ENCODE data around the gene RCOR3. TPM values are rescaled to one million over a fixed set of nuclear protein-coding genes. Genes with fewer than 3 reads are reported as not detected.

Gene RCOR3
- total and polyA plus RNA-seq, 2 of the 8 experiments (the other 6 are each of a cell fraction or from before 2014, with no cell fraction given): 21.4 to 36.3 TPM

- Histone ChIP-seq H3K23me2 (ENCODE audit: low read depth, low read length) (no peaks in the 10 kb centered on the region), H4K91ac (replicated peaks; ENCODE audit: insufficient read length, low read length) (no peak overlapping the region), H2AFZ (ENCODE audit: low read length) (no peak overlapping the region), H2BK5ac (ENCODE audit: low read depth, low read length) (no peak overlapping the region), H2BK15ac (ENCODE audit: low read length) (no peak overlapping the region), H3K79me2 (ENCODE audit: control insufficient read depth in 1 of 2, insufficient read depth in 2 of 2, low read length in 2 of 2) (peaks cover 0 to 24% of the 10 kb centered on the region in 2 experiments; a peak in 2 of 4 replicates), H2AK5ac (ENCODE audit: low read depth, low read length) (no peak overlapping the region), H4K5ac (ENCODE audit: insufficient read length, low read depth, low read length) (no peak overlapping the region), H4K20me1 (replicated peaks in 1 of 2; ENCODE audit: control insufficient read depth in 1 of 2, insufficient read depth in 2 of 2, low read length in 2 of 2) (peaks cover 0 to 2% of the 10 kb centered on the region in 2 experiments), H3K27ac (ENCODE audit: low read depth, low read length) (no peak overlapping the region), H3K36me3 (ENCODE audit: control insufficient read depth in 2 of 4, insufficient read depth in 4 of 4, low read length in 3 of 4) (no peaks in the 10 kb centered on the region; a peak in 1 of 8 replicates), H3K27me3 (replicated peaks in 1 of 4; ENCODE audit: control insufficient read depth in 3 of 4, extremely low read depth in 1 of 4, insufficient read depth in 3 of 4, low read length in 3 of 4) (no peaks in the 10 kb centered on the region), H3K23ac (ENCODE audit: insufficient read length) (no peak overlapping the region), H3K4ac (replicated peaks; ENCODE audit: insufficient read length, low read depth, low read length) (no peak overlapping the region), H3K4me2 (ENCODE audit: insufficient read depth in 1 of 2, low read depth in 2 of 2, low read length in 2 of 2) (no peak overlapping the region), H3K9me3 (ENCODE audit: insufficient read depth in 2 of 2, low read depth in 1 of 2, low read length in 1 of 2) (no peaks in the 10 kb centered on the region), H3K4me1 (replicated peaks in 1 of 4; ENCODE audit: control insufficient read depth in 3 of 4, insufficient read depth in 4 of 4, low read length in 3 of 4) (peaks cover 4 to 6% (median 5%) of the 10 kb centered on the region in 4 experiments; a peak in 6 of 7 replicates), H3K56ac (replicated peaks; ENCODE audit: insufficient read length, low read depth, low read length) (no peak overlapping the region), H3K4me3 (ENCODE audit: extremely low read depth in 1 of 4, insufficient read depth in 2 of 4, low read depth in 3 of 4, low read length in 4 of 4) (no peak overlapping the region), H3K18ac (ENCODE audit: extremely low read depth, low read length) (no peak overlapping the region), H2BK20ac (ENCODE audit: low read length) (no peak overlapping the region), H3K14ac (ENCODE audit: insufficient read length) (no peak overlapping the region), H3K9ac (replicated peaks in 1 of 4; ENCODE audit: extremely low read depth in 1 of 4, low read depth in 3 of 4, low read length in 3 of 4) (no peak overlapping the region), H2BK120ac (replicated peaks; ENCODE audit: low read depth, low read length) (no peak overlapping the region), H4K8ac (ENCODE audit: extremely low read depth, insufficient read depth, low read length) (no peak overlapping the region), H3K79me1 (ENCODE audit: low read depth, low read length) (peaks cover 7% of the 10 kb centered on the region; the same call in 1 of the 2 replicates), H2BK12ac (ENCODE audit: low read depth, low read length) (no peak overlapping the region)
- FAIRE-seq: no peak
- ChIA-PET POLR2A (ENCODE audit: partially characterized antibody) (interaction anchor here (1.3 kb wide), 1 partner anchor 14 kb away, joined by 5 read pairs; no protein-coding TSS in a partner anchor), CTCF (ENCODE audit: partially characterized antibody) (interaction anchor here (1.2 to 3.5 kb wide), 4 partner anchors 11 to 21 kb away, joined by 5 to 13 read pairs (median 9); no protein-coding TSS in a partner anchor)
- 91% methylated on average over 6 of the region's 6 CpGs; no CpG with 5 or more reads in 1 of the 2 experiments for WGBS, 2 experiments (ENCODE audit: extremely low coverage in 1 of 2, insufficient coverage in 1 of 2, insufficient read length in 1 of 2, insufficient replicate concordance in 2 of 2, low coverage in 1 of 2, low lambda C conversion rate in 2 of 2, missing lambda C conversion rate in 1 of 2)
- no peak for DNase-seq (ENCODE audit: low read depth in 1 of 2, low spot score in 2 of 2)
- TF ChIP-seq, protein P1, sequence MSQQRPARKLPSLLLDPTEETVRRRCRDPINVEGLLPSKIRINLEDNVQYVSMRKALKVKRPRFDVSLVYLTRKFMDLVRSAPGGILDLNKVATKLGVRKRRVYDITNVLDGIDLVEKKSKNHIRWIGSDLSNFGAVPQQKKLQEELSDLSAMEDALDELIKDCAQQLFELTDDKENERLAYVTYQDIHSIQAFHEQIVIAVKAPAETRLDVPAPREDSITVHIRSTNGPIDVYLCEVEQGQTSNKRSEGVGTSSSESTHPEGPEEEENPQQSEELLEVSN (IDR thresholded peaks at IDR 0.05): no peak
- TF ChIP-seq EP300 (IDR thresholded peaks at IDR 0.05; ENCODE audit: borderline replicate concordance in 1 of 2, low read depth in 2 of 2, low read length in 2 of 2) (no peak), RBBP5 (IDR thresholded peaks at IDR 0.05; ENCODE audit: borderline replicate concordance, low read depth, low read length) (no peak), SIX5 (IDR thresholded peaks at IDR 0.05; ENCODE audit: low read depth, low read length) (no peak), CREB1 (IDR thresholded peaks at IDR 0.05) (no peak), HDAC2 (IDR thresholded peaks at IDR 0.05; ENCODE audit: borderline replicate concordance in 1 of 2, low read depth in 2 of 2, low read length in 2 of 2) (no peak), CEBPB (IDR thresholded peaks at IDR 0.05; ENCODE audit: low read depth, low read length) (no peak), CTCF (IDR thresholded peaks at IDR 0.05; ENCODE audit: control extremely low read depth in 1 of 3, insufficient read depth in 1 of 3, low read depth in 1 of 3, low read length in 3 of 3) (no peak), POLR2A (IDR thresholded peaks at IDR 0.05; ENCODE audit: control extremely low read depth in 1 of 2, low read depth in 2 of 2, low read length in 2 of 2) (no peak), POU5F1 (IDR thresholded peaks at IDR 0.05; ENCODE audit: low read depth, low read length) (no peak), TCF12 (IDR thresholded peaks at IDR 0.05; ENCODE audit: low read depth, low read length) (no peak)
Observed at GRCh38 chr1:211344152-211344618, 85.0 kb downstream of the RCOR3 start.
